SU-DHL-6 (cell line): ENCODE data around the gene AOC2.
"Not testable (repeated sequence)": the region's sequence is repeated elsewhere in the genome, so short reads cannot be mapped to it uniquely, and the experiment has no call there.

Experiments used
- H2AFZ ChIP-seq: fragments of 200-600 bp; sonication (generic); 2 replicates; pipeline ENCODE4 v1.6.1; 2014; ENCODE audit warnings: low read depth, mild to moderate bottlenecking, moderate library complexity, mixed read lengths, antibody characterized with exemption, low read length; ENCODE audit not compliant: severe bottlenecking
- H3F3A ChIP-seq: fragments of 200-600 bp; shearing (Covaris generic); 2 replicates; pipeline ENCODE4 v1.6.0; 2016; ENCODE audit warnings: antibody characterized with exemption, mild to moderate bottlenecking; ENCODE audit not compliant: insufficient read depth
- H3K27ac ChIP-seq: fragments of 200-600 bp; sonication (generic); 2 replicates; pipeline ENCODE4 v1.5.1; 2016; ENCODE audit warnings: low read depth, mild to moderate bottlenecking, low read length, moderate library complexity, mixed read lengths
- H3K27me3 ChIP-seq: fragments of 200-600 bp; sonication (generic), shearing (Covaris generic); 2 replicates; pipeline ENCODE4 v1.6.0; 2014; ENCODE audit warnings: mild to moderate bottlenecking, low read length
- H3K36me3 ChIP-seq: fragments of 200-600 bp; sonication (generic); 2 replicates; pipeline ENCODE4 v1.6.1; 2014; ENCODE audit warnings: mild to moderate bottlenecking, low read length, mixed read lengths
- H3K4me2 ChIP-seq: fragments of 300-600, 200-600 bp; shearing (Covaris generic), sonication (generic); 2 replicates; pipeline ENCODE4 v1.6.0; 2014; ENCODE audit warnings: low read length, low read depth, mild to moderate bottlenecking; ENCODE audit not compliant: poor library complexity, severe bottlenecking
- H3K4me3 ChIP-seq: fragments of 200-600 bp; sonication (generic); 2 replicates; pipeline ENCODE4 v1.5.1; 2014; ENCODE audit warnings: antibody characterized with exemption, low read length, mild to moderate bottlenecking, mixed read lengths; ENCODE audit not compliant: insufficient read depth, poor library complexity, severe bottlenecking
- H3K79me2 ChIP-seq: fragments of 200-600 bp; sonication (generic); 2 replicates; pipeline ENCODE4 v1.6.1; 2014; ENCODE audit warnings: mild to moderate bottlenecking, low read length, moderate library complexity; ENCODE audit not compliant: insufficient read depth
- H3K9ac ChIP-seq: fragments of 200-600 bp; sonication (generic); 2 replicates; pipeline ENCODE4 v1.7.0; 2014; ENCODE audit warnings: mild to moderate bottlenecking, low read length
- H3K9me2 ChIP-seq: fragments of 200-600 bp; sonication (generic); replicated peaks from 2 replicates; pipeline ENCODE4 v1.6.1; 2014; ENCODE audit warnings: low read length; ENCODE audit not compliant: insufficient read depth
- H3K9me3 ChIP-seq: fragments of 200-600 bp; sonication (generic); 2 replicates; pipeline ENCODE4 v1.6.1; 2014; ENCODE audit warnings: low read length, mixed read lengths; ENCODE audit not compliant: insufficient read depth
- H4K20me1 ChIP-seq: fragments of 200-600 bp; sonication (generic); 2 replicates; pipeline ENCODE4 v1.6.1; 2014; ENCODE audit warnings: low read depth, mild to moderate bottlenecking, antibody characterized with exemption, low read length, moderate library complexity, mixed read lengths
- CTCF ChIP-seq: fragments of 200-600 bp; sonication (generic); IDR thresholded peaks from one replicate; pipeline ENCODE4 v1.5.1; 2017; ENCODE audit warnings: antibody characterized with exemption, mild to moderate bottlenecking, low read length, moderate library complexity; ENCODE audit not compliant: insufficient read depth, poor library complexity, severe bottlenecking
- EZH2phosphoT487 ChIP-seq: fragments of 200-600 bp; sonication (generic), shearing (Covaris generic); conservative IDR thresholded peaks from 2 replicates; pipeline ENCODE4 v1.6.1; 2018; ENCODE audit warnings: mild to moderate bottlenecking, antibody characterized with exemption, low read length, moderate library complexity, mixed read lengths

Gene AOC2

DNA sequence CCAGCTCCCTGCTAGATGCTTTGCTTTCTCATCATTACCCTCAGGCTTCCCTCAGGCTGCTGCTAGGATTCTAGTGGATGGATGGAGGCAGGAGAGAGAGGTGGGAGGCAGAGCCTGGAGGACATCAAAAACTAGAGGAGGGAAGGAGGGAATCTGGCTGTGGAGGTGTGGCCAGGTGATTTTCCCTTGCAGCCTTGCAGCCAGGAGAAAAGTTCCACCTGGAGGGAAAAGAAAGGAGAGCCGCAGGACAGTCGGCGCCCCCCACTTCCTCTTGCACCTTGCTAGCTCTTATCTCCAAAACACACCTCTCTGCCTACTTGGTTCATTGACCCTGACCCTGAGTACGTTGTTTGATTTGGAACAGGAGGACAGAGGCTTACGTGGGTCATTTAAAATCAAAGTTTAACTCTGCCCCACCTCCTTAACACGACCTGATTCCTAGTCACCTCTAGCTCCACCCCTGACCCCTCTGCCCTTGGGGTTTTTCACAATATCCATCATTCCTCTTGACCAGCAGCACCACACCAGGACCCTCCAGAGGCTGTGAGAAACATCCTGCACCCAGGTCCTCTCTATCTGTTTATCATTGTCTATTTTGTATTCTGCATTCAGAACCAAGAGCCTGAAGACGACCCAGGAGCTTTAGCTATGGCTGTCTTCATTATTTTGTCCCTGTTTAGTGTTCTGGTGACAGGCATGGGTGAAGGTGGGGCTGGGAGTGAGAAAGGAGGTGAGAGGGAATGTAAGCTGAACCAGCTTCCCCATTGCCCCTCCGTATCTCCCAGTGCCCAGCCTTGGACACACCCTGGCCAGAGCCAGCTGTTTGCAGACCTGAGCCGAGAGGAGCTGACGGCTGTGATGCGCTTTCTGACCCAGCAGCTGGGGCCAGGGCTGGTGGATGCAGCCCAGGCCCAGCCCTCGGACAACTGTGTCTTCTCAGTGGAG lies 22.5 kb downstream of the AOC2 start:
- Histone ChIP-seq H3K79me2 (no peaks in the 10 kb centered on the region), H2AFZ (no peak overlapping the region), H3K9me2 (no peaks in the 10 kb centered on the region), H3K36me3 (no peaks in the 10 kb centered on the region), H3K4me3 (no peak overlapping the region), H3K27ac (no peak overlapping the region), H3K27me3 (no peaks in the 10 kb centered on the region), H4K20me1 (no peaks in the 10 kb centered on the region), H3F3A (no peaks in the 10 kb centered on the region), H3K9me3 (peaks cover 7% of the 10 kb centered on the region; the same call in 1 of the 2 replicates), H3K9ac (no peak overlapping the region), H3K4me2 (no peak overlapping the region)
- TF ChIP-seq CTCF = no peak
- no peak for TF ChIP-seq EZH2phosphoT487

- H3K4me2 ChIP-seq, H3K9me2 ChIP-seq, H3K9ac ChIP-seq, H3K4me3 ChIP-seq, H3K27me3 ChIP-seq, H4K20me1 ChIP-seq, H3K79me2 ChIP-seq, H3K36me3 ChIP-seq, H3K27ac ChIP-seq, H2AFZ ChIP-seq, H3K9me3 ChIP-seq, H3F3A ChIP-seq: not testable (repeated sequence)
Observed at GRCh38 chr17:42867694-42868261, 23.4 kb downstream of the AOC2 start.

DNA sequence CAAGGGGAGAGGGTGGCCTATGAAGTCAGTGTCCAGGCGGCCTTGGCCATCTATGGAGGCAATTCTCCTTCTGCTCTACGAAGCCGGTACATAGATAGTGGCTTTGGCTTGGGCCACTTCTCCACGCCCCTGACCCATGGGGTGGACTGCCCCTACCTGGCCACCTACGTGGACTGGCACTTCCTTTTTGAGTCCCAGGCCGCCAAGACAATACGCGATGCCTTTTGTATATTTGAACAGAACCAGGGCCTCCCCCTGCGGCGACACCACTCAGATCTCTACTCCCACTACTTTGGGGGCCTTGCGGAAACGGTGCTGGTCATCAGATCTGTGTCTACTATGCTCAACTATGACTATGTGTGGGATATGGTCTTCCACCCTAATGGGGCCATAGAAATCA lies 24.0 kb downstream of the AOC2 start:
- Histone ChIP-seq H3K4me2 (no peak overlapping the region), H3K9me2 (no peaks in the 10 kb centered on the region), H3K9ac (no peak overlapping the region), H4K20me1 (no peaks in the 10 kb centered on the region), H3K79me2 (no peaks in the 10 kb centered on the region), H3F3A (no peaks in the 10 kb centered on the region), H2AFZ (no peak overlapping the region), H3K27me3 (no peaks in the 10 kb centered on the region), H3K9me3 (peaks cover 7% of the 10 kb centered on the region; the same call in 1 of the 2 replicates), H3K36me3 (no peaks in the 10 kb centered on the region), H3K27ac (no peak overlapping the region), H3K4me3 (no peak overlapping the region)
- TF ChIP-seq CTCF (no peak), EZH2phosphoT487 (no peak)

GRCh38 chr17:42871647-42872046 lies 27.3 kb downstream of the AOC2 start:
- TF ChIP-seq EZH2phosphoT487 = no peak
- no peak for TF ChIP-seq CTCF
- H3K9me3 ChIP-seq = peaks cover 7% of the 10 kb centered on the region; the same call in 1 of the 2 replicates
- H3K79me2 ChIP-seq = no peaks in the 10 kb centered on the region
- no peak overlapping the region for H3K4me2 ChIP-seq
- H3K4me3 ChIP-seq = no peak overlapping the region
- H3K27ac ChIP-seq = no peak overlapping the region
- H3K9me2 ChIP-seq = no peaks in the 10 kb centered on the region
- no peaks in the 10 kb centered on the region for H3F3A ChIP-seq
- no peak overlapping the region for H2AFZ ChIP-seq
- H3K27me3 ChIP-seq = no peaks in the 10 kb centered on the region
- H4K20me1 ChIP-seq = no peaks in the 10 kb centered on the region
- H3K9ac ChIP-seq = no peak overlapping the region
- no peaks in the 10 kb centered on the region for H3K36me3 ChIP-seq
